Spleen (tissue), 11 donors: ENCODE results near the gene SLC1A7. TPM values are rescaled to one million over a fixed set of nuclear protein-coding genes. Genes with fewer than 3 reads are reported as not detected.

Experiments
- DNase-seq: peaks from one replicate; pipeline ENCODE4 v3.0.0-alpha.2; 2020
- H3K27ac ChIP-seq, 8 donors: fragments of 200-600 bp; sonication (generic) in 7 of 8; 1 replicate in 4 of 8; 2 replicates in 4 of 8; pipeline versions ENCODE4 v1.5.0 to v1.8.0; 2016 to 2021; ENCODE audit warnings: inconsistent platforms in 4 of 8, mild to moderate bottlenecking in 4 of 8, moderate library complexity in 1 of 8
- H3K27me3 ChIP-seq, 7 donors: fragments of 200-600 bp; sonication (generic) in 6 of 7; replicated peaks in 1 of 7; 1 replicate in 4 of 7; 2 replicates in 3 of 7; pipeline versions ENCODE4 v1.5.0 to v1.8.0; 2016 to 2021; ENCODE audit warnings: inconsistent platforms in 3 of 7, mild to moderate bottlenecking in 1 of 7
- H3K36me3 ChIP-seq, 6 donors: fragments of 200-600 bp; sonication (generic) in 5 of 6; 1 replicate in 4 of 6; 2 replicates in 2 of 6; pipeline versions ENCODE4 v1.5.0 to v1.8.0; 2016 to 2021; ENCODE audit warnings: inconsistent platforms in 2 of 6
- H3K4me1 ChIP-seq, 6 donors: fragments of 200-600 bp; sonication (generic) in 5 of 6; 1 replicate in 3 of 6; 2 replicates in 3 of 6; pipeline versions ENCODE4 v1.5.0 to v1.8.0; 2016 to 2021; ENCODE audit warnings: inconsistent platforms in 3 of 6
- H3K4me3 ChIP-seq, 8 donors: fragments of 200-600 bp; sonication (generic) in 7 of 8; 1 replicate in 4 of 8; 2 replicates in 4 of 8; pipeline versions ENCODE4 v1.5.0 to v1.8.0; 2016 to 2021; ENCODE audit warnings: inconsistent platforms in 4 of 8, mild to moderate bottlenecking in 4 of 8, moderate library complexity in 2 of 8
- H3K9me3 ChIP-seq, 8 donors: fragments of 200-600 bp; sonication (generic) in 7 of 8; 1 replicate in 4 of 8; 2 replicates in 4 of 8; pipeline versions ENCODE4 v1.5.0 to v1.8.0; 2016 to 2021; ENCODE audit warnings: inconsistent platforms in 4 of 8
- POLR2A ChIP-seq, 3 donors: fragments of 450-650 bp; IDR thresholded peaks; one replicate each; pipeline ENCODE4 v1.5.1; 2017; ENCODE audit warnings: antibody characterized with exemption in 3 of 3, mild to moderate bottlenecking in 1 of 3
- POLR2AphosphoS5 ChIP-seq, 3 donors: sonication (generic); formaldehyde crosslinking; IDR thresholded peaks; one replicate each; pipeline ENCODE4 v1.5.1; 2017; ENCODE audit warnings: antibody characterized with exemption in 3 of 3
- WGBS, 5 donors: extraction: QIAGEN DNeasy Blood & Tissue Kit in 3 of 5; methylation state at CpG; one replicate each; pipeline versions ENCODE4 v1.1.5 to v1.1.7; 2013 to 2018; 5-methylcytosine and 5-hydroxymethylcytosine counted together
- intact Hi-C: fragments of 100-400 bp; cut with DNase I; formaldehyde crosslinking; loops from one replicate; pipeline ENCODE4 v1.15.0; 2023; ENCODE audit warnings: low total_unique reads
- polyA plus RNA-seq, 3 donors: library from polyadenylated mRNA; stranded (reverse); fragments of 200-250 nt; gene quantifications; one replicate each; pipeline ENCODE4 v1.2.1, GENCODE V29; 2013
- total RNA-seq, 7 donors: library from RNA; depleted of rRNA in 3 of 7; stranded (reverse); fragments of >200 nt in 3 of 7; fragmentation: NEBNext Ultra II Directional in 4 of 7; extraction: Animal tissue kit (Norgen Biotek cat#: 25700) in 4 of 7; gene quantifications; one replicate each; pipeline versions ENCODE4 v1.1.0 to v1.2.1, GENCODE V29; 2016 to 2021
- TF ChIP-seq, protein P1 (sequence below), 11 experiments: fragments of 200-600 bp in 7 of 11; fragments of 450-650 bp in 4 of 11; sonication (generic) in 4 of 11; IDR thresholded peaks in 8 of 11; conservative IDR thresholded peaks in 3 of 11; 1 replicate in 7 of 11; 2 replicates in 4 of 11; pipeline versions ENCODE4 v1.4.0 to v1.8.0; 2016 to 2021; ENCODE audit warnings: antibody characterized with exemption in 11 of 11, inconsistent platforms in 4 of 11, mild to moderate bottlenecking in 1 of 11
- donor health status: healthy with polysubstance abuse.
- donor health status: DM: no; HTN: no; CAD: no; lungs with moderate emphysema.
- donor health status: DM: no; HTN: no; CAD: no.
- donor health status: Bipolar disorder and iron deficiency.
- donor health status: healthy.
- donor health status: DM: no; HTN: no; CAD: no.
- donor health status: DM: yes; HTN: yes; CAD: no.

SLC1A7 gene
- total and polyA plus RNA-seq, 10 donors: 0.02 to 0.19 (median 0.08) TPM; not detected in 6

DNA sequence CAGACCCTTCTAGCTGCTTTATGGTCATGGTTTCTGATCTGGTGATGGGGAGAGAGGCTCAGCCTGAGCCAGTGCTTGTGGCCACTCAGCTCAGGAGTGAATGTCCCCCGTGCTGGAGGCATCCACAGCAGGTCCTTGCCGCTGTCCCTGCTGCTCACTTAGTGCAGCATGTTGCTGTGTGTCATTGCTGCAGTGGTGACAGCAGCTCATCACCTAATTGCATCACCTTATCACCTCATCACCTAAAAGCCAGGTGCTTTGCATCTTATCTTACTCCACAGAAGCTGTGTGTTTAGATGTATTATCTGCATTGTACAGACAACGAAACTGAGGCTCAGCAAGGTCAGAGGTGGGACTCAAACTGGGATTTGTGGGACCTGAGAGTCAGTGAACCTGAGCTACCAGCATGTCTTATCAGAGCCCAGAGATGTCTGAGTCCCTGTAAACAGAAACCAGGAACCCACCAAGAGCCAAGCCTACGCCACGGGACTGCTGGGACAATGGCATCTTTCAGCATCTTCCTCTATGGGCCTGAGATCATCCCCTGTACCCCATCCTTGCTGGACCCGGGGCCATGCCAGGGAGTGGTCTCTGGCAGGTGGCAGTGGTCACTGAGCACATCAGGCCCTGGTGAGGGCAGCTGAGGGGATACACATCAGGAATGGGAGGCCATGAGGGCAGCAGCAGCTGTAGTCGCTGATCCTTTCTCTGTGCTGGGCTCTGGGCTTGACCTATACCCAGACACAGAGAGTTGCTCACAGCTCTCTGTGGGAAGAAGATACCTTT lies 73.9 kb downstream of the SLC1A7 start:
- Histone ChIP-seq H3K36me3 (no peaks in the 10 kb centered on the region), H3K27ac (no peak overlapping the region), H3K9me3 (no peaks in the 10 kb centered on the region), H3K4me1 (no peaks in the 10 kb centered on the region), H3K4me3 (no peak overlapping the region), H3K27me3 (peaks cover 0 to 19% (median 2%) of the 10 kb centered on the region in 7 donors)
- intact Hi-C loops: no loop called here
- DNase-seq: no peak
- 87 to 94% (median 90%) methylated on average over 5 to 7 of the region's 7 CpGs for WGBS, 5 donors
- TF ChIP-seq POLR2AphosphoS5 (IDR thresholded peaks at IDR 0.05) (no peak), POLR2A (IDR thresholded peaks at IDR 0.05) (no peak)
- TF ChIP-seq, protein P1, sequence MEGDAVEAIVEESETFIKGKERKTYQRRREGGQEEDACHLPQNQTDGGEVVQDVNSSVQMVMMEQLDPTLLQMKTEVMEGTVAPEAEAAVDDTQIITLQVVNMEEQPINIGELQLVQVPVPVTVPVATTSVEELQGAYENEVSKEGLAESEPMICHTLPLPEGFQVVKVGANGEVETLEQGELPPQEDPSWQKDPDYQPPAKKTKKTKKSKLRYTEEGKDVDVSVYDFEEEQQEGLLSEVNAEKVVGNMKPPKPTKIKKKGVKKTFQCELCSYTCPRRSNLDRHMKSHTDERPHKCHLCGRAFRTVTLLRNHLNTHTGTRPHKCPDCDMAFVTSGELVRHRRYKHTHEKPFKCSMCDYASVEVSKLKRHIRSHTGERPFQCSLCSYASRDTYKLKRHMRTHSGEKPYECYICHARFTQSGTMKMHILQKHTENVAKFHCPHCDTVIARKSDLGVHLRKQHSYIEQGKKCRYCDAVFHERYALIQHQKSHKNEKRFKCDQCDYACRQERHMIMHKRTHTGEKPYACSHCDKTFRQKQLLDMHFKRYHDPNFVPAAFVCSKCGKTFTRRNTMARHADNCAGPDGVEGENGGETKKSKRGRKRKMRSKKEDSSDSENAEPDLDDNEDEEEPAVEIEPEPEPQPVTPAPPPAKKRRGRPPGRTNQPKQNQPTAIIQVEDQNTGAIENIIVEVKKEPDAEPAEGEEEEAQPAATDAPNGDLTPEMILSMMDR (IDR thresholded peaks at IDR 0.05 in 8 of 11, conservative IDR thresholded peaks at IDR 0.05 in 3 of 11): no peak

DNA sequence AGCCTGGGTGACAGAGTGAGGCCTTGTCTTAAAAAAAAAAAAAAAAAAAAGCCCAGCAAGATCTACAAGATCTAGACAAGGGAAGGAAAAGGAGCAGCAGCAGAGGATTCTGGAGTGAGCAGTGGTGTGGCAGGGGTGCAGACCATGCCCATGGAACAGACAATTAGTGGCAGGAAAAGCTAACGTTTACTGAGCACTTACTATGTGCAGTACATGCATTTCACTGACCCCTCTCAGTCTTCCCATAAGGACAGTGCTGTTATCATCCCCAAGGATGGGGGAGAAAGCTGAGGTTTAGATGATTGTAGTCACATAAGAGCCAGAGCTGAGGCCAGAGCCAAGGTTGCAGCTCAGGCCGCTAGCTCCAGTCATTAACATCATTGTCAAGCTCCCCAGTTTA lies 74.6 kb downstream of the SLC1A7 start:
- intact Hi-C loops: no loop called here
- TF ChIP-seq, protein P1 (IDR thresholded peaks at IDR 0.05 in 8 of 11, conservative IDR thresholded peaks at IDR 0.05 in 3 of 11): no peak
- TF ChIP-seq POLR2A (IDR thresholded peaks at IDR 0.05) (no peak), POLR2AphosphoS5 (IDR thresholded peaks at IDR 0.05) (no peak)
- no peaks in the 10 kb centered on the region for H3K9me3 ChIP-seq
- peaks cover under 1 to 4% (median 4%) of the 10 kb centered on the region in 6 donors for H3K4me1 ChIP-seq
- H3K27ac ChIP-seq: no peak overlapping the region
- no peak overlapping the region for H3K4me3 ChIP-seq
- no peaks in the 10 kb centered on the region for H3K36me3 ChIP-seq
- no peak for DNase-seq
- H3K27me3 ChIP-seq: peaks cover 0 to 25% (median 8%) of the 10 kb centered on the region in 7 donors
- 82 to 95% (median 90%) methylated on average over 2 of the region's 2 CpGs for WGBS, 5 donors

DNA sequence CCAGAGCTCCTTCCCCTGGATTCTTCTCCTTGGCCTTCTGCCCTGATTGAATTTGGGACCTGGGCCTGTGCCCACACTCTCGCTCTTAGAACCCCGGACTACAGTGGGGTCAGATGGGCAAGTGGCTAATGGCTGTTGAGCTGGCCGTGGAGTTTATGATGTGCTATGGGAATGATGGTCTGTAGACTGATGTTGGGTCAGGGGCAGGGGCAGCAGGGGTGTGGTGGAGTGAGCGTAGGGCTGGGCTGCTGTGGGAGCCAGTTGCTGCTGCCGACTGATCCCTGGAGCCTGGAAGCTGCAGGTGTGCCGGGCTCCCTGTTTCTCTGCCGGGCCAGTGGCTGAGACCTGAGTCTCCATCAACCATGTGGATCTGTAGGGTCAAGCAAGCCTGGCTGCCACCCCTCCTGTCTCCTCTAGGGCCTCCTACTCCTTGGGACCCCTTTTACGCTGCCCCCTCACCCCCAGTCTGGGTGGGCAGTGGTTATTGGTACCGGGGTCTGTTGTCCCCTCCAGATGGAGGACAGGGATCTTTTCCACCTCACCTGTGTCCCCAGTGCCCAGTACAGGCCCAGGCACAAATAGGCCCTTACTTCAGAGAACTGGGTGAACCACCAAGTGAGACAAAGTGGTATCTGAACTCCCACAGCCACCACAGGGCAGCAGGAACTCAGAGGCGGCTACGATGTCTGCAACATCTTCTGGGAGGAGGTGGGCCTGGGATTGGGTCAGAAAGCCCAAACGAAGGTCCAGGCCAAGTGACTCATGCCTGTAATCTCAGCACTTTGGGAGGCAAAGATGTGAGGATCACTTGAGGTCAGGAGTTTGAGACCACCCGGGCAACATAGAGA lies 75.3 kb downstream of the SLC1A7 start:
- Histone ChIP-seq H3K4me1 (peaks cover 4 to 12% (median 11%) of the 10 kb centered on the region in 6 donors), H3K27ac (no peak overlapping the region), H3K36me3 (no peaks in the 10 kb centered on the region), H3K9me3 (no peaks in the 10 kb centered on the region), H3K4me3 (no peak overlapping the region), H3K27me3 (peaks cover 4 to 33% (median 16%) of the 10 kb centered on the region in 7 donors)
- WGBS, 5 donors: 87 to 92% (median 87%) methylated on average over 9 to 13 of the region's 13 CpGs
- TF ChIP-seq, protein P1 (IDR thresholded peaks at IDR 0.05 in 8 of 11, conservative IDR thresholded peaks at IDR 0.05 in 3 of 11): no peak
- TF ChIP-seq POLR2AphosphoS5 (IDR thresholded peaks at IDR 0.05) (no peak), POLR2A (IDR thresholded peaks at IDR 0.05) (no peak)
- DNase-seq: no peak
- intact Hi-C loops: no loop called here

DNA sequence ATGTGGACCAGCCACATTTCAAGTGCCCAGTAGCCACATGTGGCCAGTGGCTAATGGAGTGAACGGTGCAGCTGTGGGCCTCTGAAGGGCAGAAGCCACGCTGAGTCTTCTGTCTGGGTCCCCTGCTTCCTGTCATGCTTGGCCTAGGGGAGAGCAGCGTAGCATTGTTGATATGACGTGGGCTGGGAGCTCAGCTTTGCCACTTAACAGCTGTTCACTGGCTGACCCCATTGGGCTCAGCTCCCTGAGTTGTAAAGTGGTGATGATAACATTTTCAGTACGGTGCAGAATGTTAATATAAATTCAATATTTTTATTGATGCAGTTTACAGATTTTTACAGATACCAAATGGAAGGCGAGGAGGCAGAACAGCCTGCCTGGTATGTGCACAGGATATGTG lies 76.0 kb downstream of the SLC1A7 start:
- Histone ChIP-seq H3K4me3 (no peak overlapping the region), H3K27ac (no peak overlapping the region), H3K9me3 (no peaks in the 10 kb centered on the region), H3K36me3 (no peaks in the 10 kb centered on the region), H3K4me1 (peaks cover 4 to 18% (median 17%) of the 10 kb centered on the region in 6 donors), H3K27me3 (peaks cover 4 to 39% (median 22%) of the 10 kb centered on the region in 7 donors)
- no peak for TF ChIP-seq POLR2A (IDR thresholded peaks at IDR 0.05)
- TF ChIP-seq POLR2AphosphoS5 (IDR thresholded peaks at IDR 0.05): no peak
- TF ChIP-seq, protein P1 (IDR thresholded peaks at IDR 0.05 in 8 of 11, conservative IDR thresholded peaks at IDR 0.05 in 3 of 11): no peak
- intact Hi-C loops: no loop called here
- WGBS, 5 donors: 68 to 81% (median 81%) methylated on average over 6 of the region's 6 CpGs
- DNase-seq: no peak
